Chondrocyte (in vitro differentiated cells): ENCODE results near the gene SSBP3. TPM values are rescaled to one million over a fixed set of nuclear protein-coding genes. Genes with fewer than 3 reads are reported as not detected.

Experiments used
- DNase-seq: peaks from one replicate; pipeline ENCODE4 v3.0.0; 2021; ENCODE audit warnings: mixed read lengths, low spot score
- H3K27ac Mint-ChIP-seq: one replicate; pipeline ENCODE4 v1.8.0; 2021; ENCODE audit warnings: mild to moderate bottlenecking, moderate library complexity, mixed read lengths; ENCODE audit not compliant: unreplicated experiment
- H3K27me3 Mint-ChIP-seq: 2 replicates; pipeline ENCODE4 v1.8.0; 2021; ENCODE audit warnings: low read depth, mixed read lengths
- H3K36me3 Mint-ChIP-seq: 2 replicates; pipeline ENCODE4 v1.8.0; 2021; ENCODE audit warnings: low read depth, mixed read lengths
- H3K4me1 Mint-ChIP-seq: 2 replicates; pipeline ENCODE4 v1.8.0; 2021; ENCODE audit warnings: low read depth, mild to moderate bottlenecking, mixed read lengths
- H3K4me3 Mint-ChIP-seq: one replicate; pipeline ENCODE4 v1.8.0; 2021; ENCODE audit warnings: mild to moderate bottlenecking, moderate library complexity, mixed read lengths; ENCODE audit not compliant: unreplicated experiment
- H3K9me3 Mint-ChIP-seq: 2 replicates; pipeline ENCODE4 v1.8.0; 2021; ENCODE audit warnings: low read depth, mixed read lengths
- CTCF ChIP-seq: fragments of 200-600 bp; sonication (generic); IDR thresholded peaks from 2 replicates; pipeline ENCODE4 v1.5.0; 2021; ENCODE audit warnings: antibody characterized with exemption, mild to moderate bottlenecking, moderate library complexity
- total RNA-seq: library from RNA; stranded (reverse); gene quantifications from 3 replicates; pipeline ENCODE4 v1.2.1, GENCODE V29; 2021

The SSBP3 gene
- total RNA-seq, 1 donor from 2014 or later, result 22.0 TPM

- Mint-ChIP-seq H3K27ac (no peak overlapping the region), H3K4me3 (no peak overlapping the region), H3K9me3 (no peaks in the 10 kb centered on the region), H3K4me1 (peaks cover 13% of the 10 kb centered on the region), H3K27me3 (no peaks in the 10 kb centered on the region), H3K36me3 (peaks cover 2% of the 10 kb centered on the region)
- no peak for DNase-seq
- TF ChIP-seq CTCF, result no peak
Observed at GRCh38 chr1:54304518-54304917, 101.7 kb downstream of the SSBP3 start.

GRCh38 chr1:54302951-54303843 is 103.0 kb downstream of the SSBP3 start:
- Mint-ChIP-seq H3K36me3 (peaks cover 2% of the 10 kb centered on the region), H3K27ac (no peak overlapping the region), H3K4me1 (peaks cover 26% of the 10 kb centered on the region), H3K9me3 (no peaks in the 10 kb centered on the region), H3K4me3 (no peak overlapping the region), H3K27me3 (no peaks in the 10 kb centered on the region)
- TF ChIP-seq CTCF, result no peak
- no peak for DNase-seq

GRCh38 chr1:54302549-54302948 is 103.6 kb downstream of the SSBP3 start:
- no peaks in the 10 kb centered on the region for H3K9me3 Mint-ChIP-seq
- DNase-seq, result no peak
- peaks cover 32% of the 10 kb centered on the region for H3K4me1 Mint-ChIP-seq
- no peaks in the 10 kb centered on the region for H3K27me3 Mint-ChIP-seq
- no peak for TF ChIP-seq CTCF
- no peak overlapping the region for H3K4me3 Mint-ChIP-seq
- no peak overlapping the region for H3K27ac Mint-ChIP-seq
- peaks cover 2% of the 10 kb centered on the region for H3K36me3 Mint-ChIP-seq

- Mint-ChIP-seq H3K9me3 (no peaks in the 10 kb centered on the region), H3K27me3 (no peaks in the 10 kb centered on the region), H3K36me3 (no peaks in the 10 kb centered on the region), H3K4me1 (peaks cover 35% of the 10 kb centered on the region), H3K27ac (no peak overlapping the region), H3K4me3 (no peak overlapping the region)
- no peak for TF ChIP-seq CTCF
- no peak for DNase-seq
Observed at GRCh38 chr1:54301497-54301896, 104.7 kb downstream of the SSBP3 start.

- Mint-ChIP-seq H3K27ac (no peak overlapping the region), H3K4me3 (no peak overlapping the region), H3K4me1 (peaks cover 44% of the 10 kb centered on the region), H3K36me3 (no peaks in the 10 kb centered on the region), H3K27me3 (no peaks in the 10 kb centered on the region), H3K9me3 (no peaks in the 10 kb centered on the region)
- TF ChIP-seq CTCF, result no peak
- DNase-seq, result no peak
Observed at GRCh38 chr1:54300401-54300800, 105.8 kb downstream of the SSBP3 start.
